T-cell (primary cell): ENCODE measurements around the gene SPTB. TPM values are rescaled to one million over a fixed set of nuclear protein-coding genes. Genes with fewer than 3 reads are reported as not detected.

Source experiments
- ATAC-seq, 4 experiments: fragments of 200-7000 bp in 3 of 4; fragments of 150-1000 bp in 1 of 4; cut with Tn5 transposase; replicated peaks in 1 of 4; 1 replicate in 3 of 4; 2 replicates in 1 of 4; pipeline ENCODE4 v1.10.0; 2021; ENCODE audit warnings: moderate library complexity in 3 of 4, mild to moderate bottlenecking in 2 of 4, moderate number of reproducible peaks in 1 of 4
- CTCF ChIA-PET, 2 donors: fragments of 300-600 bp; sonication (Branson Sonifier 250); formaldehyde crosslinking; loops; one replicate each; lab custom pipeline; 2022; ENCODE audit warnings: antibody characterized with exemption in 2 of 2; lab: Charles Lee
- POLR2A ChIA-PET, 2 donors: fragments of 300-600 bp; sonication (Branson Sonifier 250); formaldehyde crosslinking; loops; one replicate each; lab custom pipeline; 2022; ENCODE audit warnings: antibody characterized with exemption in 2 of 2; lab: Charles Lee
- DNase-seq, 35 experiments: peaks; one replicate each; pipeline versions ENCODE4 v3.0.0 to v3.0.0-alpha.2; 2013 to 2023
- H3K27ac ChIP-seq: one replicate; pipeline ENCODE4 v1.5.1; 2013; ENCODE audit warnings: low read length
- H3K27me3 ChIP-seq, 2 experiments: replicated peaks in 1 of 2; 1 replicate in 1 of 2; 2 replicates in 1 of 2; pipeline versions ENCODE4 v1.6.1 to v1.7.0; 2013; ENCODE audit warnings: low read length in 1 of 2, mixed read lengths in 1 of 2; ENCODE audit not compliant: control insufficient read depth in 2 of 2, insufficient read depth in 2 of 2; ENCODE audit errors: extremely low read depth in 1 of 2
- H3K36me3 ChIP-seq, 2 donors: 1 replicate in 1 of 2; 2 replicates in 1 of 2; pipeline versions ENCODE4 v1.6.1 to v1.7.0; 2013; ENCODE audit warnings: low read length in 1 of 2; ENCODE audit not compliant: control insufficient read depth in 2 of 2, insufficient read depth in 1 of 2; ENCODE audit errors: extremely low read depth in 1 of 2
- H3K4me1 ChIP-seq, 2 experiments: 1 replicate in 1 of 2; 2 replicates in 1 of 2; pipeline versions ENCODE4 v1.6.1 to v1.7.0; 2013; ENCODE audit warnings: low read length in 2 of 2, mixed read lengths in 1 of 2; ENCODE audit not compliant: insufficient read depth in 2 of 2, control insufficient read depth in 1 of 2; ENCODE audit errors: extremely low read depth in 1 of 2
- H3K4me3 ChIP-seq, 2 donors: 1 replicate in 1 of 2; 2 replicates in 1 of 2; pipeline versions ENCODE4 v1.5.1 to v1.7.0; 2013; ENCODE audit warnings: mild to moderate bottlenecking in 2 of 2, low read length in 1 of 2, moderate library complexity in 1 of 2; ENCODE audit not compliant: control insufficient read depth in 1 of 2; ENCODE audit errors: extremely low read depth in 1 of 2
- H3K9me3 ChIP-seq: 2 replicates; pipeline ENCODE4 v1.7.0; 2013
- H3K27ac Mint-ChIP-seq, 2 donors: one replicate each; pipeline ENCODE4 v1.8.0; 2020 to 2021; ENCODE audit warnings: mild to moderate bottlenecking in 2 of 2, mixed read lengths in 2 of 2
- H3K27me3 Mint-ChIP-seq, 2 donors: one replicate each; pipeline ENCODE4 v1.8.0; 2021 to 2022; ENCODE audit warnings: mixed read lengths in 2 of 2
- H3K36me3 Mint-ChIP-seq: one replicate; pipeline ENCODE4 v1.8.0; 2021; ENCODE audit warnings: mixed read lengths
- H3K4me1 Mint-ChIP-seq, 3 donors: one replicate each; pipeline ENCODE4 v1.8.0; 2020 to 2022; ENCODE audit warnings: mixed read lengths in 3 of 3, mild to moderate bottlenecking in 1 of 3
- H3K4me3 Mint-ChIP-seq, 3 donors: one replicate each; pipeline ENCODE4 v1.8.0; 2020 to 2022; ENCODE audit warnings: mild to moderate bottlenecking in 3 of 3, mixed read lengths in 3 of 3, moderate library complexity in 3 of 3
- H3K9me3 Mint-ChIP-seq, 3 donors: one replicate each; pipeline ENCODE4 v1.8.0; 2020 to 2022; ENCODE audit warnings: mixed read lengths in 3 of 3
- WGBS: methylation state at CpG from one replicate; pipeline ENCODE4 v1.1.5; 2013; ENCODE audit warnings: missing lambda C conversion rate; ENCODE audit not compliant: insufficient coverage; 5-methylcytosine and 5-hydroxymethylcytosine counted together
- total RNA-seq, 35 experiments: library from RNA in 6 of 35; stranded (reverse) in 6 of 35; fragments of 120-200 nt in 1 of 35; gene quantifications; one replicate each; pipeline versions ENCODE4 v1.2.1 to v1.2.4 and lab custom pipeline; 2013 to 2026

The SPTB gene
- total RNA-seq, 5 donors from 2014 or later (not counting 1 experiment from before 2014, with no cell fraction given), result 0.07 to 0.13 (median 0.09) TPM

- Mint-ChIP-seq H3K4me3 (peak overlapping the region; percentile 82 to 85 (median 82)), H3K36me3 (no peaks in the 10 kb centered on the region), H3K27me3 (peaks cover 19 to 45% of the 10 kb centered on the region in 2 donors), H3K9me3 (no peaks in the 10 kb centered on the region), H3K27ac (no peak overlapping the region), H3K4me1 (peaks cover 0 to 8% (median 8%) of the 10 kb centered on the region in 3 donors)
- Histone ChIP-seq H3K4me1 (peaks cover 4 to 16% of the 10 kb centered on the region in 2 experiments), H3K27ac (no peak overlapping the region), H3K9me3 (no peaks in the 10 kb centered on the region), H3K36me3 (no peaks in the 10 kb centered on the region), H3K27me3 (peaks cover 15 to 29% of the 10 kb centered on the region in 2 experiments), H3K4me3 (peak overlapping the region; percentile 61 to 64)
- POLR2A ChIA-PET, result interaction anchor here in 1 of 2 donors (1.2 kb wide), 1 partner anchor 68 kb away, joined by 3 read pairs; no protein-coding TSS in a partner anchor
- ATAC-seq (peak; percentile 85 to 89 (median 88)), DNase-seq (peak in 34 of 35 experiments; percentile 13 to 65 (median 44))
- CTCF ChIA-PET, result interaction anchor here (0.7 to 2.8 kb wide), 11 partner anchors 9 to 581 kb away, joined by 3 to 15 read pairs (median 3); partner anchors contain the start of gene FNTB (in 1 of the 2)
- 3% methylated on average over 37 of the region's 49 CpGs for WGBS
Observed at GRCh38 chr14:64880221-64881121, 764 bp upstream of the SPTB start.

GRCh38 chr14:64878837-64879634, 671 bp downstream of the SPTB start:
- H3K4me3 ChIP-seq, result peak overlapping the region in 1 of 2 donors; percentile 45

DNA sequence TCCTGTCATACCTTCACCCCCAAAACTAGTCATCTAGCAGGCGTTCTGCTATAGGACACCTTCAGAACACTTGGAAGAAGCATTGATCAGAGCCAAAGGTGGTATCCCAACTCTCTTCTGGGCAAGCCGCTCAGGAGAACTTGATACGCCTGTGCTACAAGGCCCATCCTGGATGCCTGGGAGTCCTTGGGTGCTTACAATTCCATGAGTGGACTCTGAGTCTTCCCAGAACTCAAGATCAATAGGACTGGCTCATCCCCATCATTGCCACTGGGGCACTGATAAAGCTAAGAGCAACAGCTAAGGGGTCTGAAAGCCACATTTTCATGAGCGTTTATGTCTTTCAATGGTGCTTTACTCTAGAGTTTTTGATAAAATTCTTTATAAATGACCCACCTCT, 1.9 kb downstream of the SPTB start:
- Histone ChIP-seq H3K27ac (no peak overlapping the region), H3K4me1 (peaks cover 4 to 16% of the 10 kb centered on the region in 2 experiments), H3K9me3 (no peaks in the 10 kb centered on the region), H3K36me3 (no peaks in the 10 kb centered on the region), H3K4me3 (no peak overlapping the region), H3K27me3 (peaks cover 11 to 26% of the 10 kb centered on the region in 2 experiments)
- H3K4me1 Mint-ChIP-seq, result peaks cover 0 to 8% (median 8%) of the 10 kb centered on the region in 3 donors
- DNase-seq (no peak), ATAC-seq (no peak)
- WGBS, result 100% methylated on average over 3 of the region's 4 CpGs
- H3K36me3 Mint-ChIP-seq, result no peaks in the 10 kb centered on the region
- no peaks in the 10 kb centered on the region for H3K9me3 Mint-ChIP-seq
- ChIA-PET POLR2A (no interaction called here), CTCF (interaction anchor here (0.5 to 1.4 kb wide), 5 partner anchors 9 to 72 kb away, joined by 3 to 5 read pairs (median 4); no protein-coding TSS in a partner anchor)
- no peak overlapping the region for H3K27ac Mint-ChIP-seq
- peaks cover 10 to 40% of the 10 kb centered on the region in 2 donors for H3K27me3 Mint-ChIP-seq
- peak overlapping the region in 1 of 3 donors; percentile 85 for H3K4me3 Mint-ChIP-seq

More at GRCh38 chr14:64878837-64879634, 671 bp downstream of the SPTB start:
- no peaks in the 10 kb centered on the region for H3K9me3 Mint-ChIP-seq
- Histone ChIP-seq H3K27ac (no peak overlapping the region), H3K36me3 (no peaks in the 10 kb centered on the region), H3K4me1 (peaks cover 4 to 16% of the 10 kb centered on the region in 2 experiments), H3K9me3 (no peaks in the 10 kb centered on the region), H3K27me3 (peaks cover 11 to 27% of the 10 kb centered on the region in 2 experiments)
- 10% methylated on average over 39 of the region's 43 CpGs for WGBS
- peak overlapping the region; percentile 61 to 85 (median 63) for H3K4me3 Mint-ChIP-seq
- no peaks in the 10 kb centered on the region for H3K36me3 Mint-ChIP-seq
- ChIA-PET CTCF (interaction anchor here in 1 of 2 donors (0.6 to 0.8 kb wide), 2 partner anchors 11 to 79 kb away, joined by 5 read pairs; no protein-coding TSS in a partner anchor), POLR2A (no interaction called here)
- H3K27ac Mint-ChIP-seq, result no peak overlapping the region
- peaks cover 13 to 45% of the 10 kb centered on the region in 2 donors for H3K27me3 Mint-ChIP-seq
- H3K4me1 Mint-ChIP-seq, result peaks cover 0 to 8% (median 8%) of the 10 kb centered on the region in 3 donors
- no peak for ATAC-seq
- DNase-seq, result peak in 2 of 35 experiments; percentile 6 to 7

GRCh38 chr14:64875350-64875749, 4.4 kb downstream of the SPTB start:
- H3K36me3 ChIP-seq, result no peaks in the 10 kb centered on the region
- peaks cover 11 to 18% of the 10 kb centered on the region in 2 experiments for H3K27me3 ChIP-seq
- CTCF ChIA-PET, result interaction anchor here in 1 of 2 donors (1.1 kb wide), 1 partner anchor 11 kb away, joined by 3 read pairs; no protein-coding TSS in a partner anchor
- peaks cover 8 to 29% of the 10 kb centered on the region in 2 donors for H3K27me3 Mint-ChIP-seq
- H3K4me1 ChIP-seq, result peaks cover 2 to 9% of the 10 kb centered on the region in 2 experiments
- H3K4me3 ChIP-seq, result no peak overlapping the region
- DNase-seq (no peak), ATAC-seq (no peak)
- H3K27ac ChIP-seq, result no peak overlapping the region
- WGBS, result 88% methylated on average over 1 of the region's 4 CpGs
- H3K4me1 Mint-ChIP-seq, result no peaks in the 10 kb centered on the region
- POLR2A ChIA-PET, result no interaction called here
- no peaks in the 10 kb centered on the region for H3K36me3 Mint-ChIP-seq
- H3K9me3 ChIP-seq, result no peaks in the 10 kb centered on the region
- H3K4me3 Mint-ChIP-seq, result no peak overlapping the region
- no peaks in the 10 kb centered on the region for H3K9me3 Mint-ChIP-seq
- no peak overlapping the region for H3K27ac Mint-ChIP-seq

DNA sequence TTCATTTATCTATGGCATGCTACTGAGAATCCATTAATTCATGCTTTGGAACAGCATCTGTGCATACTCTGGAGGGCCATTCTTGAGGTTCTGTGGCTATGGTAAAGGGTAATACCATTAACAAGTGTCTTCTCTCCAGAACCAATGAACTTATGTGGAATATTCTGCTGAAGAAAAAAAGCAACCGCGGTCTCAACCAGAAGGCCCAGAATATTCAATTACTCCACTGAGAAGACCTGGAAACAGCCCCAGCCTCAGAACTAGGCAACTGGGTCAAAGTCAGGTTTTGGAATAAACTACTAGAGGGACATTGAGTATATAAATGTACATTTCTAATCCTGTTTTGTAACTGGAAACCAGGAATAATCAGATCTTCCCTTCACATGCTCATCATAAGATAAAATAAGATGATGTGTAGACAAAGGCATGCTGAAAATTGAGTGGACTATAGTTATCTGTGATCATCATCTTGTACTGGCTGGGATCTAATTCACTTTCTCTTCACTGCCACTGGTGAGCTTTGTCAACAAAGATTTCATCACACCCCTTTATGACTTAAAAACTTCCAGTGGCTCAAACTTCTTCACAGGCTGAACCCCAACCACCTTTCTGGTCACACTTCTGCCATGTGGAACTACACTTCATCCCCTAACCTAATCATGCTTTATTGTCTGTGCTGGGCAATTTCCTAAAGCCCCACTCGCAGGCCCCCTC, 6.0 kb downstream of the SPTB start:
- no peaks in the 10 kb centered on the region for H3K4me1 ChIP-seq
- Mint-ChIP-seq H3K27me3 (peaks cover 8 to 27% of the 10 kb centered on the region in 2 donors), H3K36me3 (no peaks in the 10 kb centered on the region), H3K4me3 (no peak overlapping the region), H3K27ac (no peak overlapping the region), H3K4me1 (no peaks in the 10 kb centered on the region), H3K9me3 (no peaks in the 10 kb centered on the region)
- POLR2A ChIA-PET, result no interaction called here
- CTCF ChIA-PET, result no interaction called here
- DNase-seq, result no peak
- no peaks in the 10 kb centered on the region for H3K36me3 ChIP-seq
- H3K4me3 ChIP-seq, result no peak overlapping the region
- no peak overlapping the region for H3K27ac ChIP-seq
- 100% methylated on average over 1 of the region's 3 CpGs for WGBS
- no peak for ATAC-seq
- H3K27me3 ChIP-seq, result peaks cover 11 to 12% of the 10 kb centered on the region in 2 experiments
- H3K9me3 ChIP-seq, result no peaks in the 10 kb centered on the region
